KMS-11 (cell line): ENCODE results near the gene TGFBI.

Experiments used
- H2AFZ ChIP-seq: fragments of 200-600 bp; sonication (generic); 2 replicates; pipeline ENCODE4 v1.6.1; 2016; ENCODE audit warnings: antibody characterized with exemption, mixed run types, low read depth
- H3K27ac ChIP-seq: fragments of 200-600 bp; sonication (generic); 2 replicates; pipeline ENCODE4 v1.6.1; 2016; ENCODE audit warnings: mild to moderate bottlenecking, mixed run types
- H3K27me3 ChIP-seq: fragments of 200-600 bp; sonication (generic); 2 replicates; pipeline ENCODE4 v1.6.1; 2017; ENCODE audit warnings: mild to moderate bottlenecking, low read depth, mixed run types, moderate library complexity; ENCODE audit not compliant: insufficient read depth
- H3K36me3 ChIP-seq: fragments of 200-600 bp; sonication (generic); 2 replicates; pipeline ENCODE4 v1.6.1; 2017; ENCODE audit warnings: mild to moderate bottlenecking, mixed run types; ENCODE audit not compliant: insufficient read depth
- H3K4me1 ChIP-seq: fragments of 200-600 bp; sonication (generic); 2 replicates; pipeline ENCODE4 v1.6.1; 2016; ENCODE audit warnings: mild to moderate bottlenecking, low read depth, mixed run types; ENCODE audit not compliant: poor library complexity, severe bottlenecking
- H3K4me2 ChIP-seq: fragments of 200-600 bp; sonication (generic); 2 replicates; pipeline ENCODE4 v1.7.0; 2016; ENCODE audit warnings: mild to moderate bottlenecking, mixed run types
- H3K4me3 ChIP-seq: fragments of 200-600 bp; sonication (generic); IDR thresholded peaks from 2 replicates; pipeline ENCODE4 v1.6.1; 2017; ENCODE audit warnings: low read depth, low read length, mixed read lengths; ENCODE audit not compliant: insufficient read depth
- H3K79me2 ChIP-seq: fragments of 200-600 bp; sonication (generic); 2 replicates; pipeline ENCODE4 v1.6.1; 2016; ENCODE audit warnings: low read depth, mixed run types; ENCODE audit not compliant: insufficient read depth
- H3K9ac ChIP-seq: fragments of 200-600 bp; sonication (generic); 2 replicates; pipeline ENCODE4 v1.6.1; 2016; ENCODE audit warnings: mild to moderate bottlenecking, mixed run types
- H4K20me1 ChIP-seq: fragments of 200-600 bp; sonication (generic); 2 replicates; pipeline ENCODE4 v1.6.1; 2016; ENCODE audit warnings: mild to moderate bottlenecking, mixed run types; ENCODE audit not compliant: insufficient read depth
- CTCF ChIP-seq: fragments of 200-600 bp; sonication (generic); conservative IDR thresholded peaks from 2 replicates; pipeline ENCODE4 v1.6.1; 2017; ENCODE audit warnings: low read depth, mild to moderate bottlenecking, antibody characterized with exemption, low read length, moderate library complexity, mixed read lengths

Gene TGFBI

DNA sequence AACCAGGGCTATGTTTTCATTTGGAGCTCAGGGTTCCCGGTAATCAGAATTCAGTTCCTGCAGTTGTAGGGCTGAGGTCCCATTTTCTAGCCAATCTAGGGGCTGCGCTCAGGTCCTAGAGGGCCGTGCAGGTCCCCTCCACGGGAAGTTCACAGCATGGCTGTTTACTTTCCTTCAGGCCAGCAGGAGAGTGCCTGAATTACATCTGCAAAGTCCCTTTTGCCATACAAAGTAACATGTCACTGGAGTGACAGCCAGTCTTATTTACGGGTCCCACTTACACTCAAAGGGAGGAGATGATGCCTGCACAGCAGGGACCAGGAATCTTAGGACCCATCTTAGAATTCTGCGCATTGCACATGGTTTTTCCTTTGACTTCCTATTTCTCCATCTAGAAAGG lies 29.9 kb upstream of the TGFBI start:
- H3K9ac ChIP-seq = no peak overlapping the region

DNA sequence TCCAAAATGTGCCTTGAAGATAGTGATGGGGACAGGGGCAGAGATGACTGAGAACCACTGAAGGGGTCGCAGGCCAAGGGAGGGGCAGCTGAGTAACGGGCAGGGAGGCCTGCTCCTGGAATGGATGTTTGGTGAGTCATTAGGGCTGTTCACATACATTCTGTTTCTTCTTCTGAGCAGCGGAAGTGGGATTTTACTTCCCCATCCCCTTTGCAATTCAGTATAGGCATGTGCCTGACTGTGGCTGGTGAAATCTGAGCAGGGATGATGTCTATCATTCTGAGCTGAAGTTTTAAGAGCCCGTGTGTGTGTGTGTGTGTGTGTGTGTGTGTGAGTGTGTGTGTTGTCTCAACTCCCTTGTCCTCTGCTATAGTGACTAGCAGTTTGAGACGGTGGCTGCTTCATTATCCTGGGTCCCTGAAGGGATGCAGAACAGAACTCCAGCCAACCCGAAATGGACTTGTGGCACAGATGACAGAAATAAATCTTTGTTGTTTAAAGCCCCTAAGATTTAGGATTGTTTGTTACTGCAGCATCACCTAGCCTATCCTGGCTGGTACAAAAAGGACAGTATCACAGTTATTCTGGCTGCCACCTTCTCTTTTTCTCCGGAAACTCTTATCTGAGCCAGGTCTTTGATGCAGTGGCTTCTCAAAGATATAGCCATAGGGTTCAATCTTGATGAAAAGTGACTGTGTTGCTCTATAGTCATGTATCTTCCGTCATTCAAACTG lies 29.2 kb upstream of the TGFBI start:
- no peaks in the 10 kb centered on the region for H4K20me1 ChIP-seq
- H3K9ac ChIP-seq = no peak overlapping the region
- H3K4me1 ChIP-seq = no peaks in the 10 kb centered on the region
- no peaks in the 10 kb centered on the region for H3K27me3 ChIP-seq
- H3K4me2 ChIP-seq = no peak overlapping the region
- no peaks in the 10 kb centered on the region for H3K36me3 ChIP-seq
- no peak overlapping the region for H3K27ac ChIP-seq
- no peak for TF ChIP-seq CTCF
- no peak overlapping the region for H2AFZ ChIP-seq
- H3K4me3 ChIP-seq = no peak overlapping the region
- H3K79me2 ChIP-seq = no peaks in the 10 kb centered on the region

More for the DNA sequence above, 29.9 kb upstream of the TGFBI start:
- H3K79me2 ChIP-seq = no peaks in the 10 kb centered on the region
- no peaks in the 10 kb centered on the region for H3K27me3 ChIP-seq
- H3K36me3 ChIP-seq = no peaks in the 10 kb centered on the region
- no peak overlapping the region for H3K4me3 ChIP-seq
- H3K4me1 ChIP-seq = no peaks in the 10 kb centered on the region
- no peaks in the 10 kb centered on the region for H4K20me1 ChIP-seq
- no peak overlapping the region for H3K4me2 ChIP-seq
- H3K27ac ChIP-seq = no peak overlapping the region
- H2AFZ ChIP-seq = no peak overlapping the region
- no peak for TF ChIP-seq CTCF

GRCh38 chr5:136000147-136000546 lies 28.6 kb upstream of the TGFBI start:
- no peaks in the 10 kb centered on the region for H4K20me1 ChIP-seq
- no peaks in the 10 kb centered on the region for H3K79me2 ChIP-seq
- H3K4me2 ChIP-seq = no peak overlapping the region
- no peaks in the 10 kb centered on the region for H3K36me3 ChIP-seq
- H3K27ac ChIP-seq = no peak overlapping the region
- no peak overlapping the region for H3K4me3 ChIP-seq
- no peaks in the 10 kb centered on the region for H3K4me1 ChIP-seq
- no peak overlapping the region for H2AFZ ChIP-seq
- TF ChIP-seq CTCF = no peak
- no peak overlapping the region for H3K9ac ChIP-seq
- no peaks in the 10 kb centered on the region for H3K27me3 ChIP-seq

GRCh38 chr5:136000932-136001331 lies 27.9 kb upstream of the TGFBI start:
- H2AFZ ChIP-seq = no peak overlapping the region
- H3K27ac ChIP-seq = no peak overlapping the region
- H3K27me3 ChIP-seq = no peaks in the 10 kb centered on the region
- no peaks in the 10 kb centered on the region for H4K20me1 ChIP-seq
- no peaks in the 10 kb centered on the region for H3K4me1 ChIP-seq
- H3K79me2 ChIP-seq = no peaks in the 10 kb centered on the region
- H3K4me2 ChIP-seq = no peak overlapping the region
- H3K36me3 ChIP-seq = no peaks in the 10 kb centered on the region
- TF ChIP-seq CTCF = no peak
- no peak overlapping the region for H3K9ac ChIP-seq
- H3K4me3 ChIP-seq = no peak overlapping the region
